Urinary bladder (tissue), 4 donors: ENCODE data around the gene HSPA5. TPM values are rescaled to one million over a fixed set of nuclear protein-coding genes. Genes with fewer than 3 reads are reported as not detected.

Source experiments
- DNase-seq: peaks from one replicate; pipeline ENCODE4 v3.0.0-alpha.2; 2015; ENCODE audit errors: extremely low spot score
- H3K27ac ChIP-seq: one replicate; pipeline ENCODE4 v1.5.1; 2013; ENCODE audit warnings: low read depth, mild to moderate bottlenecking, moderate library complexity
- H3K36me3 ChIP-seq: one replicate; pipeline ENCODE4 v1.6.1; 2013; ENCODE audit warnings: mild to moderate bottlenecking, moderate library complexity; ENCODE audit not compliant: insufficient read depth
- H3K4me1 ChIP-seq: one replicate; pipeline ENCODE4 v1.6.1; 2013; ENCODE audit warnings: mild to moderate bottlenecking, moderate library complexity; ENCODE audit not compliant: insufficient read depth
- H3K4me3 ChIP-seq: one replicate; pipeline ENCODE4 v1.5.1; 2013; ENCODE audit warnings: low read depth, low read length
- WGBS: extraction: QIAGEN DNeasy Blood & Tissue Kit; methylation state at CpG from one replicate; pipeline ENCODE4 v1.1.7; 2013; 5-methylcytosine and 5-hydroxymethylcytosine counted together
- polyA plus RNA-seq: library from polyadenylated mRNA; stranded (reverse); fragments of 200-250 nt; gene quantifications from one replicate; pipeline ENCODE4 v1.2.3, GENCODE V29; 2013
- total RNA-seq: library from RNA; depleted of rRNA; stranded (reverse); fragments of >200 nt; gene quantifications from one replicate; pipeline ENCODE4 v1.2.3, GENCODE V29; 2014
- donor health status: healthy with polysubstance abuse.
- donor health status: healthy.

Gene HSPA5
- total and polyA plus RNA-seq, 2 donors, result 74.0 to 132 TPM

- no peak overlapping the region for H3K27ac ChIP-seq
- H3K4me1 ChIP-seq, result no peaks in the 10 kb centered on the region
- no peak for DNase-seq
- no peaks in the 10 kb centered on the region for H3K36me3 ChIP-seq
- H3K4me3 ChIP-seq, result no peak overlapping the region
Observed at GRCh38 chr9:125260561-125260960, 19.4 kb upstream of the HSPA5 start.

DNA sequence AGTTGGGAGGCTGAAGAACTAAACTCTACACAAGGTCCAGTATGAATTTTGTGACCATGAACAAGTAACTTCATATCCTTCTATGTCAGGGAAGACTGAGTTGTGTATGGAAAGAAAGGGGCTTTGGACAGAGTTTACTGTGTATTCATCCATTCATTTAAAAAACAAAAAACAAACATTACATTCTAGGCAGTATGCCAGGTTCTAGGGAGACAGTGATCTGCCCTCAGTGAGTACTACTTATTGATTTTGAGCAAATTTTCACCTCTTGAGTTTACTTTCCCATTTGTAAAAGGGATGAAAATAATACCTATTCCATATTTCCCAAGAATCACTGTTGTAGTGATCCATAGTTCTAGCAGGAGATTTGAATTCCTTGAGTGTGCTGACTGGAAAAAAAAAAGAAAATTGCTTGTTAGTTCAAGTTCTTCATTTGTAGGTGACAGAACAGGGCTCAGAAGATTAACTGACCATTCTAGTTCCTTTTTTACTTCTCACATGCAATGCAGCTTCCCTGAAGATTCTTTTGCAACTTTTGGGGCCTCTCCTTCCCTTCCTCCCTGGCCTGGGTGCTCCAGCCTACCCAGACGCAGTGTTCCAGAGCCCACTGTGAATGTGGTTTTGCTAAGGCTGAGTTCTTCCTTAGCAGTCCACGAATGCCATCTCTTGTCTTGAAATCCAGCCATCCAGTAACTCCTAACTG lies 17.8 kb upstream of the HSPA5 start:
- Histone ChIP-seq H3K4me3 (no peak overlapping the region), H3K4me1 (no peaks in the 10 kb centered on the region), H3K27ac (no peak overlapping the region), H3K36me3 (no peaks in the 10 kb centered on the region)
- WGBS, result 60% methylated on average over 2 of the region's 2 CpGs
- DNase-seq, result no peak

- DNase-seq, result no peak
- Histone ChIP-seq H3K4me3 (no peak overlapping the region), H3K4me1 (no peaks in the 10 kb centered on the region), H3K36me3 (no peaks in the 10 kb centered on the region), H3K27ac (no peak overlapping the region)
- WGBS, result 89% methylated on average over 6 of the region's 6 CpGs
Observed at GRCh38 chr9:125258160-125258785, 17.1 kb upstream of the HSPA5 start.

DNA sequence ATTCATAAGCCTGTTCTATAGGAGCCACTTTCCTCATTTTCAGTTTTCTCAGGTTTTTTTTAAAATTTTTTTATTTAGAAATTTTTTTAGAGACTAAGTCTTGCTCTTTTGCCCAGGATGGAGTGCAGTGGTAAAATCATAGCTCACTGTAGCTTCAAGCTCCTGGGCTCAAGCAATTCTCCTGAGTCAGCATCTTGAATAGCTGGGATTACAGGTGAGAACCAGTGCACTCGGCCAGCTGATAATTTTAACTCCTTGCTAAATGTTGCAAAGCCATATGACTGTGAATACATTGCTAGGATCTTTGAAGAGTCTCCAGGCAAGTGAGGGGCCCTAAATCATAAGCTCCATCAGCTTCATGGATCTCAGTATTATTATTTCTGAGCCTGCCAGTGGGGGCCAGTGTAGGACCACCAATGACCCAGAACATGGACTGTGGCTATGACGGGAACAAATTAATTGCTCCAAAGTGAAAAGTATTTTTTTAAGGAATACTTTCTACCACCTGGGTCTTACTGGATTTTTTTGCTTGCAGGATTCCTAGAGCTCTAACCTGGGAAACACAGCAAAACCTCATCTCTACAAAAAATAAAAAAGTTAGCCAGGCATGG lies 14.7 kb upstream of the HSPA5 start:
- no peak for DNase-seq
- Histone ChIP-seq H3K4me3 (no peak overlapping the region), H3K4me1 (no peaks in the 10 kb centered on the region), H3K27ac (no peak overlapping the region), H3K36me3 (no peaks in the 10 kb centered on the region)
- 19% methylated on average over 2 of the region's 2 CpGs for WGBS

DNA sequence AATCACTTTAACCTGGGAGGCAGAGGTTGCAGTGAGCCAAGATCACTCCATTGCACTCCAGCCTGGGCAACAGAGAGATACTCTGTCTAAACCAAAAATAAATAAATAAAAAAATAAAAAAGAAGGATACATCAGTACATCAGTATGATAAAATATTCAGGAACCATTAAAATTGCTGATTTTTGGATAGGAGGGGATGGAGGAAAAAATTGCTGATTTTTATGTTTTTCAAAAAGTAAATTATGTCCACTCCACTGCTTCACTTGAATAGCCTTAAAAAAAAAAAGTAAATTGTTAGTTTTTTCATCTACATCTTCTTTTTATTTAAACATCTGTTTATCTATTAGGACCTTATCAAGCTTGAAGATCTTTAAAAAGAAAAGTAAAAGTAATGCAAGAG lies 13.1 kb upstream of the HSPA5 start:
- H3K4me1 ChIP-seq, result no peaks in the 10 kb centered on the region
- H3K36me3 ChIP-seq, result no peaks in the 10 kb centered on the region
- H3K4me3 ChIP-seq, result no peak overlapping the region
- DNase-seq, result no peak
- no peak overlapping the region for H3K27ac ChIP-seq

DNA sequence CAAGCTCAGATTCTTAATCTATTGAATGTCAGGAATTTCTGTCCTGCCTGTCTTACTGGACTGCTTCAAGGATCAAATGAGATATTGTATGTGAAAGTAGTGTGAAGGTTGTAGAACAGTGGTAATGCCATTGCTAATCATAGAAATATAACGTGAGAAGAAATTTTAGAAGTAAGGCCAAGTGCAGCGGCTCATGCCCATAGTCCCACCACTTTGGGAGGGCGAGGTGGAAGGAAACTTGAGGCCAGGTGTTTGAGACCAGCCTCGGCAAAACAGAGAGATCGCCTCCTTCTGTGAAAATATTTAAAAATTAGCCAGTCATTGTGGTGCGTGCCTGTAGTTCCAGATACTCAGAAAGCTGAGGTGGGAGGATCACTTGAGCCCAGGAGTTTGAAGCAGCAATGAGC lies 5.1 kb upstream of the HSPA5 start:
- H3K4me1 ChIP-seq, result no peaks in the 10 kb centered on the region
- DNase-seq, result no peak
- H3K4me3 ChIP-seq, result no peak overlapping the region
- no peaks in the 10 kb centered on the region for H3K36me3 ChIP-seq
- H3K27ac ChIP-seq, result no peak overlapping the region
- WGBS, result 85% methylated on average over 6 of the region's 6 CpGs

- WGBS, result 89% methylated on average over 15 of the region's 15 CpGs
- H3K36me3 ChIP-seq, result no peaks in the 10 kb centered on the region
- H3K27ac ChIP-seq, result no peak overlapping the region
- no peak overlapping the region for H3K4me3 ChIP-seq
- no peak for DNase-seq
- no peaks in the 10 kb centered on the region for H3K4me1 ChIP-seq
Observed at GRCh38 chr9:125243792-125244260, 2.7 kb upstream of the HSPA5 start.

DNA sequence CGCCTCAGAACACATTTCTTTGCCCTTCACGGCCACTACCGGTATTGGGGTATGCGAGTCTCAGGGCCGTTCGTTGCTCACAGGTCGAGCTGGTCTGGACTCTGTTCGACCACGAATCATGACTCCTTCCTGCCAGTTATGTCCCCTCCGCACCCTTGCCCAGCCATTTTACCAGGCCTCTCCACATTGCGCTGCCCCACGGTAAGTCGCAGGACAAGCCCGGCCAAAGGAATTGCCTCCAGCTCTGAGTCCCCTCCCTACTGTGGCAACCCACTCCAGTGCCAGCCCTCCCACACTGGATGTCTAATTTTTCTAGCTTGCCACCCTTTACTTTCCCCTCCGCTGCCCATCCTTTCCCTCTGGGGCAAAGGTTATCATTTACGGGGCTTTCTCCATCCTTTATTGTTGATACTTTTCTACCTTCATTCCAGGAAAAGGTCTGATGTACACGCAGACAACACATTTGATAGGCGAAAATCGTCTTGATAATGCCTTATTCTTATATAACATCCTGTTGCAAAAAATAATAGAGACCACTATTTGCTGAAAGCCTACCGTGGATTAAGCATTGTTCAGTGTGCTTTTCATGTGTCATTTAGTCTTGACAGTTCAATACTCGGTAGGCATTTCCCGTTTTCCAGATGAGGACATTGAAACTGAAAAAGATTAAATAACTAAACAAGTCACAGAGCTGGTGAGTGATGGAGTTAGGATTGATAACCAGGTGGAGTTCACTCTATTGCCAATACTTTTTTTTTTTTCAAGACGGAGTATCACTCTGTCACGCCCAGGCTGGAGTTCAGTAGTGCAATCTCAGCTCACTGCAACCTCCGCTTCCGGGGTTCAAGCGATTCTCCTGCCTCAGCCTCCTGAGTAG lies 958 bp upstream of the HSPA5 start:
- H3K4me3 ChIP-seq, result peak overlapping the region; percentile 44
- WGBS, result 24% methylated on average over 27 of the region's 27 CpGs

GRCh38 chr9:125240649-125240999 lies 519 bp downstream of the HSPA5 start:
- peak overlapping the region; percentile 75 for H3K27ac ChIP-seq
- no peaks in the 10 kb centered on the region for H3K4me1 ChIP-seq
- peak overlapping the region; percentile 76 for H3K4me3 ChIP-seq
- WGBS, result under 1% methylated on average over 33 of the region's 33 CpGs
- H3K36me3 ChIP-seq, result no peaks in the 10 kb centered on the region
- no peak for DNase-seq

More for the DNA sequence above, 958 bp upstream of the HSPA5 start:
- Histone ChIP-seq H3K27ac (peak overlapping the region; percentile 92), H3K36me3 (no peaks in the 10 kb centered on the region), H3K4me1 (no peaks in the 10 kb centered on the region)
- DNase-seq, result no peak

DNA sequence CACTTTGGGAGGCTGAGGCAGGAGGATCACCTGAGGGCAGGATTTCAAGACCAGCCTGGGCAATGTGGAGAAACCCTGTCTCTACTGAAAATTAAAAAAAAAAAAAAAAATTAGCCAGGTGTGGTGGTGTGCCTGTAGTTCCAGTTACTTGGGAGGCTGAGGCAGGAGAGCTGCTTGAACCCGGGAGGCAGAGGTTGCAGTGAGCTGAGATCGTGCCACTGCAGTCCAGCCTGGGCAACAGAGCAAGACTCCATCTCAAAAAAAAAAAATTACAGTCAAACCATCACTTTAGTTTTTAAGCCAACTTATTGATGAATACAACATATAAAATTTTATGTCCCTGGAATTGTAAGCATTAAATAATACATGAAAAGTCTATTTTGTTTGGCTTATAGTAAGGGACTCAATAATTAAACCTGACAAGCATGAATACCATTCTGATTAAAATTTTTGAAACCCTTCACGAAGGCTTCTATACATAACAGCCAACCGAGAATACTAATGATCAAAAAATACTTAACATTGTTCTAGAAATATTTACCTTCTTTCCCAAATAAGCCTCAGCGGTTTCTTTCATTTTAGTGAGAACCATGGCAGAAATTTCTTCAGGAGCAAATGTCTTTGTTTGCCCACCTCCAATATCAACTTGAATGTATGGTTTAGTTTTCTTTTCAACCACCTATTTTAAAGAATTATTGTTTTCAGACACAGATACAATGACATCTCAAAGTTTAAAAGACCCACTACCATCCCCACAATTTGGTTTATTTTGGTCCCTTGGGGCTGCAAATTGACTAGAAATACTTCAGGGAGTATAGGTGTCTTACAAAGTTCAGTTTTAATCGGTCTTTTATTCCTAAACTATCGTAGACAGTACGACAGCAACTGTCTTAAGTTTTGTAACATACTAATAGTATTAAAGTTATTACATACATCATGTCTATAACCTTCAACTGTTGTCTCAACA lies 1.2 kb downstream of the HSPA5 start:
- DNase-seq, result no peak
- Histone ChIP-seq H3K4me3 (peak overlapping the region; percentile 76), H3K27ac (no peak overlapping the region), H3K36me3 (no peaks in the 10 kb centered on the region), H3K4me1 (no peaks in the 10 kb centered on the region)
- WGBS, result 24% methylated on average over 8 of the region's 8 CpGs

GRCh38 chr9:125238915-125239446 lies 2.2 kb downstream of the HSPA5 start:
- no peak for DNase-seq
- WGBS, result 91% methylated on average over 14 of the region's 14 CpGs
- Histone ChIP-seq H3K36me3 (no peaks in the 10 kb centered on the region), H3K27ac (no peak overlapping the region), H3K4me1 (no peaks in the 10 kb centered on the region), H3K4me3 (no peak overlapping the region)

DNA sequence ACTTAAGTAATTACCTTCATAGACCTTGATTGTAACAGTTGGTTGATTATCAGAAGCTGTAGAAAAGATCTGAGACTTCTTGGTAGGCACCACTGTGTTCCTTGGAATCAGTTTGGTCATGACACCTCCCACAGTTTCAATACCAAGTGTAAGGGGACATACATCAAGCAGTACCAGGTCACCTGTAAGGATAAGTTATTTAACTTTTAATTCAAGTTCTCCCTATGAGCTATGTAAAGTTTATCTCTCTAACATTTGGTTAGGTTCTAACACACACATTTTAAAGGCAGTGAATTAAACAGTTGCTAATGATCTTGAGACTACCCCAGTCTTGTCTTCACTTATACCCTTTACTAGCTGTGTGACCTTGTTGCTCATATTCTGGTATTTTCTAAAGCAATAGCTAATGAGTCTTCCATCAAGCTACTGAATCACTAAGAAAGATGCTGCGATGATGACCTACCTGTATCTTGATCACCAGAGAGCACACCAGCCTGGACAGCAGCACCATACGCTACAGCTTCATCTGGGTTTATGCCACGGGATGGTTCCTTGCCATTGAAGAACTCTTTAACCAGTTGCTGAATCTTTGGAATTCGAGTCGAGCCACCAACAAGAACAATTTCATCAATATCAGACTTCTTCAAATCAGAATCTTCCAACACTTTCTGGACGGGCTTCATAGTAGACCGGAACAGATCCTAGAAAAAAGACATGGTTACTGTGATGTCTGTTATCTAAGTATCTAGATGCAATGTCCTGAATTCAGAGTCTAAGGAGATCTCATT lies 2.8 kb downstream of the HSPA5 start:
- Histone ChIP-seq H3K4me1 (no peaks in the 10 kb centered on the region), H3K4me3 (no peak overlapping the region), H3K36me3 (no peaks in the 10 kb centered on the region), H3K27ac (no peak overlapping the region)
- 87% methylated on average over 7 of the region's 7 CpGs for WGBS
- DNase-seq, result no peak
